Left colon (tissue), 2 donors: ENCODE data around the gene ANKS1A. TPM values are rescaled to one million over a fixed set of nuclear protein-coding genes. Genes with fewer than 3 reads are reported as not detected.

Experiments
- ATAC-seq: fragments of 200-7000 bp; cut with Tn5 transposase; one replicate; pipeline ENCODE4 v1.9.1; 2020; ENCODE audit warnings: mild to moderate bottlenecking, moderate library complexity
- DNase-seq, 2 donors: peaks; one replicate each; pipeline ENCODE4 v3.0.0-alpha.2; 2020
- intact Hi-C, 2 donors: fragments of 100-400 bp; cut with DNase I in 1 of 2; cut with micrococcal nuclease in 1 of 2; formaldehyde crosslinking; loops; one replicate each; pipeline versions ENCODE4 v1.11.2 to v1.14.0; 2022; cut with DNase I, micrococcal nuclease
- total RNA-seq, 2 donors: library from RNA; stranded (reverse); fragmentation: NEBNext Ultra II Directional; extraction: Animal tissue kit (Norgen Biotek cat#: 25700); gene quantifications; one replicate each; pipeline ENCODE4 v1.2.1, GENCODE V29; 2021
- donor health status: DM: no; HTN: no; CAD: no.
- donor health status: DM: yes; HTN: yes; CAD: no.

The ANKS1A gene
- total RNA-seq, 2 donors from 2014 or later: 31.8 to 32.0 TPM

GRCh38 chr6:35139924-35140638, 251.0 kb downstream of the ANKS1A start:
- ATAC-seq: peak; percentile 36
- intact Hi-C loops: loop anchor here (2.0 to 10.0 kb wide), 4 partner anchors 75 to 155 kb away; no protein-coding TSS in a partner anchor

GRCh38 chr6:35140639-35141006, 251.6 kb downstream of the ANKS1A start:
- ATAC-seq (no peak), DNase-seq (peak in 1 of 2 donors; percentile 7)
- intact Hi-C loops: loop anchor here in 1 of 2 donors (10.0 kb wide), 2 partner anchors 94 to 156 kb away; no protein-coding TSS in a partner anchor

More at GRCh38 chr6:35139924-35140638, 251.0 kb downstream of the ANKS1A start:
- peak; percentile 40 to 44 for DNase-seq

Other genes starting within 250 kb of the ANKS1A start
- gene ILRUN, start 192.5 kb upstream of the ANKS1A start, total RNA-seq: 10 to 100 TPM; 48.0 to 57.6 TPM
- 10 to 100 TPM; 54.8 to 60.7 TPM for gene SNRPC, start 131.8 kb upstream of the ANKS1A start, total RNA-seq
- gene BLTP3A, start 97.2 kb upstream of the ANKS1A start, total RNA-seq: 1 to 10 TPM; 7.5 to 9.7 TPM
- 10 to 100 TPM; 21.6 to 25.0 TPM for gene TAF11, start 1.2 kb upstream of the ANKS1A start, total RNA-seq